Measurements from ENCODE around the gene GSN.
"Not testable (repeated sequence)": the region's sequence is repeated elsewhere in the genome, so short reads cannot be mapped to it uniquely, and the experiment has no call there.

GSN gene

GRCh38 chr9:121284733-121285451, 16.9 kb downstream of the GSN start:
- in situ Hi-C loops (cut with MboI; ENCODE audit: low sequenced_read_pairs): loop anchor here (10.0 kb wide), 1 partner anchor 60 kb away; no protein-coding TSS in a partner anchor

DNA sequence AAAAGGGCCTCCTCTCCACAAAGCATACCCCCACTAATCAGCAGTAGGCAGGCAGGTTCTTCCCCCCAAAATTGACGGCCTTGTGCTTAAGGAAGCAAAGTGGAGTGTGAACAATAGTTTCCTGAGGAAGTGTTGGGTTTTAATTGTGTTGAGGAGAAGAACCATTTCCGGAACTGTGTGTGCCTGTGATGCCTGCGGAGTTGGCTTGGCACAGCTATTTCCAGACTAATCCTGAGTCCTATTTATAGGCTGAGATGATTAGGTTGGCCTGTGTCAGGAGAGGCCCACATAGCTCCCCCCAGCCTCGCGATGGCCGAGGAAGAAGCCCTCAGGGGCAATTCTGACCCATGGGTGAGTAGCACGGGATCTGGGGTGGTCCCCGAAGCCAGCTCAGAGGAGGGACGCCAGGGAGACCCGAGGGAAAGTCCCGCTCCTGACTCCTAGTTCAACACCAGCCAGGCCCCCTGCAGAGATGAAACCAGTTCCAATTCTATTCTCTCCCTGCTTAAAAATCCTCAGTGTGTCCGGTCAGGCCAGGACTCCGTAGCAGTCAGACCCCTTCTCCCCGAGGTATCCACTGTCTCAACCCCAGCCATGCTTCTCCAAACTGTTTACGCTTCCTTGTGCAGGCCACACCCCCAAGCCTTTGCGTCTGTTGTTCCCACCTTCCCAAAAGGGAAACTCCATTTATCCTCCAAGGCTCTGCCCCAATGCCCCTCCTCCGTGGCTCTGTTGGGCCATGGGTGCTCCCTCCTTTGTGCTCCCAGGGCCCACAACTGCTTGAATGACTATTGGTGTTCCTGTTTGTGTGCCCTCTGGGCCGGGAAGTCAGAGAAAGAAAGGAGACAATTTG, 18.1 kb downstream of the GSN start:
- in situ Hi-C loops (cut with MboI; ENCODE audit: low sequenced_read_pairs): loop anchor here (10.0 kb wide), 1 partner anchor 61 kb away; no protein-coding TSS in a partner anchor

- in situ Hi-C loops (cut with MboI; ENCODE audit: low sequenced_read_pairs): loop anchor here (10.0 kb wide), 1 partner anchor 62 kb away; no protein-coding TSS in a partner anchor
Measured at GRCh38 chr9:121286688-121286972, 18.7 kb downstream of the GSN start.

- in situ Hi-C loops (cut with MboI; ENCODE audit: low sequenced_read_pairs): loop anchor here (10.0 kb wide), 1 partner anchor 62 kb away; no protein-coding TSS in a partner anchor
Measured at GRCh38 chr9:121286973-121287741, 19.2 kb downstream of the GSN start.

GRCh38 chr9:121288673-121289025, 20.7 kb downstream of the GSN start:
- in situ Hi-C loops (cut with MboI; ENCODE audit: low sequenced_read_pairs): loop anchor here (10.0 kb wide), 1 partner anchor 64 kb away; no protein-coding TSS in a partner anchor

- in situ Hi-C loops (cut with MboI; ENCODE audit: low sequenced_read_pairs): loop anchor here (10.0 kb wide), 1 partner anchor 64 kb away; no protein-coding TSS in a partner anchor
Measured at GRCh38 chr9:121289026-121289771, 21.2 kb downstream of the GSN start.

DNA sequence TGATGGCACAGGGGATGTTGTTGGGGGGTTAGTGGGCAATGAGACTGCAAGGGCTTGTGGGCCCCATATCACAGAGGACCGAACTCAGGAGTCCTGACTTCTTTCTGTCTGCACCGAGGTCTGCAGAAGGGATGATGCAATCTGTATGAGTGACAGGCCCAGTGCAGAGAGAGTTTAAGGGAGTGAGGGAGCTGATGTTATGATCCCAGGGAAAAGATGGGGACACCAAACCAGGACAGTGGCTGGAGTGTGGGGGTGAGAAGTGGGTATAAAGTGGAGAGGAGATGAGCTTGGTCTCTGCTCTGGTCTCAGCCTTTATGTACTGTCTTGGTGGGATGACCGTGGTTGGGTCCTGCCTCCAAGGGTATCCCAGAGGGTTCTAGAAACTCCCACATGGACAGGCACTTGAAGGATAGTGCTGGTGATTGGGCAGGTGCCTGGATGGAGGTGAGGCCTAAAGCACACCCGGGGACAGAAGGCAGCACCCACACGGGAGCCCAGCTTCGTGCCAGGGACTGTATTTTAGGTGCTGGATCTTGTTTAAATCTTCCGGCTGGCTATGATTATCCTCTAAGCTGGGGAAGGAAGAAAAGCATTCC, 21.9 kb downstream of the GSN start:
- in situ Hi-C loops (cut with MboI; ENCODE audit: low sequenced_read_pairs): loop anchor here (10.0 kb wide), 1 partner anchor 65 kb away; no protein-coding TSS in a partner anchor

DNA sequence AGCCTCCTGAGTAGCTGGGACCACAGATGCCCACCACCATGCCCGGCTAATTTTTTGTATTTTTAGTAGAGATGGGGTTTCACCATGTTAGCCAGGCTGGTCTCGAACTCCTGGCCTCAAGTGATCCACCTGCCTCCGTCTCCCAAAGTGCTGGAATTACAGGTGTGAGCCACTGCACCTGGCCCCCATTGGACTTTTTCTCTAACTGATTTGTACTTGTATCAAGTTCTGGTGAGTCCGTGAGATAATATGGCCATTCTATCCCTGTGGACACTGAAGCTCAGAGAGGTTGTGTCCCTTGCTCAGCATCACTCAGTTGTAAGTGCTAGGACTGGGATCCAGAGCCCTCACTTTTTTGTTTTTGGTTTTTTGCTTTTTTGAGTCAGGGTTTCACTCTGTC, 23.6 kb downstream of the GSN start:
- in situ Hi-C loops (cut with MboI; ENCODE audit: low sequenced_read_pairs): not testable (repeated sequence)

- in situ Hi-C loops (cut with MboI; ENCODE audit: low sequenced_read_pairs): no loop called here
Measured at GRCh38 chr9:121292051-121292450, 24.1 kb downstream of the GSN start.

DNA sequence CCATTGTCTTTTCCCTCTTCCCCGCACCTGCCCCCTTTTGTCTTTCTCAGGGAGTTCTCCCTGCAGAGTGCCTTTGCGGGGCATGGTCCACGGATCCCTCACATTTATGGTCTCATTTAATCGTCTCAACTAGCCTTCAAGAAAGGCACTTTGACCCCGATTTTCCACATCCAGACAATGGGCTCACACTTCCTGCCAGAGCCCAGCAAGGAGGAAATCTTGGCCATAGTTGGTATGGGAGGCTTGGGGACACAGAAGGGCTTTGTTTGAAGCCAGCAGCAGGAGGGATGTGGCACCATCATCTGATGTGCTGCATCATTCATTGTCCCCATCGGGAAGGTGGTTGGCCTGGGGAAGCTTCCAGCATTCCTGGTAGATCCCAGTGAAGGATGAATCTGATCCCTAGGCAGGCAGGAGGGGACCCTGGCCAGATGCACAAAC, 24.9 kb downstream of the GSN start:
- in situ Hi-C loops (cut with MboI; ENCODE audit: low sequenced_read_pairs): no loop called here

GRCh38 chr9:121294151-121294743, 26.3 kb downstream of the GSN start:
- in situ Hi-C loops (cut with MboI; ENCODE audit: low sequenced_read_pairs): no loop called here

- in situ Hi-C loops (cut with MboI; ENCODE audit: low sequenced_read_pairs): no loop called here
Measured at GRCh38 chr9:121294866-121295661, 27.1 kb downstream of the GSN start.

- in situ Hi-C loops (cut with MboI; ENCODE audit: low sequenced_read_pairs): no loop called here
Measured at GRCh38 chr9:121295662-121296191, 27.8 kb downstream of the GSN start.

- in situ Hi-C loops (cut with MboI; ENCODE audit: low sequenced_read_pairs): no loop called here
Measured at GRCh38 chr9:121296213-121297127, 28.5 kb downstream of the GSN start.

GRCh38 chr9:121297389-121297788, 29.4 kb downstream of the GSN start:
- in situ Hi-C loops (cut with MboI; ENCODE audit: low sequenced_read_pairs): no loop called here

DNA sequence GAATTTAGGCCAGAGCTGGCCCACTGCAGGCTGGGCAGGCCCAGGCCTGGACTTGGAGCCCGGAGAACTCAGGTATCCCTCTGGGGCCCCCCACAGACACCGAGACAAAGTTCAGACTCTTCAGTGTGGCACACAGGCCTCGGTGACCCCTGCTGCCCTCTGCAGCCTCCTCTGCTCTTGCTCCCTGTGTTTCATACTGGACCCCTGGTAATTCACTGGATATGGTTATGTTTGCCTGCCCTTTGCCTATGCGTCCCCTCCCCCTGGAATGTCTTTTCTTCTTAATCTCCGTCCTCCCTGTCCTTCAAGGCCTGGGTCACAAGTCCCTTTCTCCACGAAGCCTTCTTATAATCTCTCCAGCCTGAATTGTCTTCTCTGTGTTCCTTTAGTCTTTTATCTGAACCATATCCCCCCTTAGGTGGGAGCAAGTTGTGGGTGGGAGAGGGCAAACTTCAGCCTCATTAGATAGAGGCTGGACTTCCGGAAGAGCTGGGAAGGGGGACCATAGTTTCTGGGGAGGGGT, 30.1 kb downstream of the GSN start:
- in situ Hi-C loops (cut with MboI; ENCODE audit: low sequenced_read_pairs): no loop called here

Measured in HL-60/S4 treated with retinoic acid at 250 ng/mL for 4 days and 3 days (cell line).